ENCODE data around the gene PTPN14.

PTPN14 gene

GRCh38 chr1:214393086-214393485 is 158.3 kb downstream of the PTPN14 start:
- no peak overlapping the region for H3K4me3 ChIP-seq (ENCODE audit: low read depth, low read length)
- no peak for TF ChIP-seq CTCF (IDR thresholded peaks at IDR 0.05; ENCODE audit: insufficient read depth, low read depth, low read length, missing control alignments)
- no peak for DNase-seq (ENCODE audit: low read depth)

GRCh38 chr1:214391873-214392645 is 159.3 kb downstream of the PTPN14 start:
- no peak for TF ChIP-seq CTCF (IDR thresholded peaks at IDR 0.05; ENCODE audit: insufficient read depth, low read depth, low read length, missing control alignments)
- DNase-seq (ENCODE audit: low read depth), result no peak
- H3K4me3 ChIP-seq (ENCODE audit: low read depth, low read length), result no peak overlapping the region

- H3K4me3 ChIP-seq (ENCODE audit: low read depth, low read length), result no peak overlapping the region
- TF ChIP-seq CTCF (IDR thresholded peaks at IDR 0.05; ENCODE audit: insufficient read depth, low read depth, low read length, missing control alignments), result no peak
- DNase-seq (ENCODE audit: low read depth), result no peak
Observed at GRCh38 chr1:214389734-214390133, 161.7 kb downstream of the PTPN14 start.

- TF ChIP-seq CTCF (IDR thresholded peaks at IDR 0.05; ENCODE audit: insufficient read depth, low read depth, low read length, missing control alignments), result no peak
- no peak overlapping the region for H3K4me3 ChIP-seq (ENCODE audit: low read depth, low read length)
- DNase-seq (ENCODE audit: low read depth), result peak; percentile 41
Observed at GRCh38 chr1:214386747-214387146, 164.7 kb downstream of the PTPN14 start.

GRCh38 chr1:214386333-214386732 is 165.1 kb downstream of the PTPN14 start:
- TF ChIP-seq CTCF (IDR thresholded peaks at IDR 0.05; ENCODE audit: insufficient read depth, low read depth, low read length, missing control alignments), result no peak
- no peak overlapping the region for H3K4me3 ChIP-seq (ENCODE audit: low read depth, low read length)
- DNase-seq (ENCODE audit: low read depth), result no peak

- no peak for DNase-seq (ENCODE audit: low read depth)
- TF ChIP-seq CTCF (IDR thresholded peaks at IDR 0.05; ENCODE audit: insufficient read depth, low read depth, low read length, missing control alignments), result no peak
- H3K4me3 ChIP-seq (ENCODE audit: low read depth, low read length), result no peak overlapping the region
Observed at GRCh38 chr1:214385428-214385827, 166.0 kb downstream of the PTPN14 start.
